Neural progenitor cell (in vitro differentiated cells): ENCODE data around the gene ZNF746. TPM values are rescaled to one million over a fixed set of nuclear protein-coding genes. Genes with fewer than 3 reads are reported as not detected.

Experiments used
- DNase-seq: peaks from one replicate; pipeline ENCODE4 v3.0.0-alpha.2; 2016; ENCODE audit warnings: low spot score
- H2AFZ ChIP-seq: fragments of 200-600 bp; sonication (generic); replicated peaks from 2 replicates; pipeline ENCODE4 v1.6.1; 2016; ENCODE audit warnings: antibody characterized with exemption
- H3F3A ChIP-seq: fragments of 200-600 bp; sonication (generic); 2 replicates; pipeline ENCODE4 v1.6.1; 2016; ENCODE audit warnings: antibody characterized with exemption, low read depth
- H3K27ac ChIP-seq: fragments of 200-600 bp; sonication (generic); 2 replicates; pipeline ENCODE4 v1.5.1; 2016; ENCODE audit warnings: mild to moderate bottlenecking
- H3K27me3 ChIP-seq: fragments of 200-600 bp; sonication (generic); 2 replicates; pipeline ENCODE4 v1.6.1; 2016; ENCODE audit warnings: mild to moderate bottlenecking, moderate library complexity
- H3K36me3 ChIP-seq: fragments of 200-600 bp; sonication (generic); 2 replicates; pipeline ENCODE4 v1.5.1; 2016
- H3K4me1 ChIP-seq: fragments of 200-600 bp; sonication (generic); 2 replicates; pipeline ENCODE4 v1.6.1; 2016; ENCODE audit warnings: mixed run types
- H3K4me2 ChIP-seq: fragments of 200-600 bp; sonication (generic); 2 replicates; pipeline ENCODE4 v1.6.1; 2016
- H3K4me3 ChIP-seq: fragments of 200-600 bp; sonication (generic); 2 replicates; pipeline ENCODE4 v1.5.1; 2016
- H3K79me2 ChIP-seq: fragments of 200-600 bp; sonication (generic); 2 replicates; pipeline ENCODE4 v1.6.1; 2016; ENCODE audit warnings: low read depth
- H3K9ac ChIP-seq: fragments of 200-600 bp; sonication (generic); 2 replicates; pipeline ENCODE4 v1.6.1; 2016
- H3K9me3 ChIP-seq: fragments of 200-600 bp; sonication (generic); 2 replicates; pipeline ENCODE4 v1.5.1; 2016; ENCODE audit warnings: low read depth
- H4K20me1 ChIP-seq: fragments of 200-600 bp; sonication (generic); 2 replicates; pipeline ENCODE4 v1.6.1; 2016; ENCODE audit warnings: low read depth
- H3K27ac Mint-ChIP-seq: 3 replicates; pipeline ENCODE4 v1.8.0; 2021; ENCODE audit warnings: mixed read lengths
- H3K27me3 Mint-ChIP-seq: 2 replicates; pipeline ENCODE4 v1.8.0; 2022; ENCODE audit warnings: low read depth, mild to moderate bottlenecking, inconsistent platforms, moderate library complexity, mixed read lengths; ENCODE audit not compliant: insufficient read depth
- H3K36me3 Mint-ChIP-seq: 3 replicates; pipeline ENCODE4 v1.8.0; 2021; ENCODE audit warnings: mixed read lengths
- H3K4me1 Mint-ChIP-seq: 3 replicates; pipeline ENCODE4 v1.8.0; 2021; ENCODE audit warnings: mixed read lengths
- H3K4me3 Mint-ChIP-seq: 3 replicates; pipeline ENCODE4 v1.8.0; 2021; ENCODE audit warnings: mild to moderate bottlenecking, moderate library complexity, mixed read lengths
- H3K9me3 Mint-ChIP-seq: 3 replicates; pipeline ENCODE4 v1.8.0; 2020; ENCODE audit warnings: mixed read lengths
- EZH2 ChIP-seq: fragments of 200-600 bp; sonication (generic); IDR thresholded peaks from 2 replicates; pipeline ENCODE4 v1.6.1; 2017; ENCODE audit warnings: antibody characterized with exemption, mild to moderate bottlenecking, moderate library complexity
- EZH2phosphoT487 ChIP-seq: fragments of 200-600 bp; sonication (generic); IDR thresholded peaks from 2 replicates; pipeline ENCODE4 v1.6.1; 2017; ENCODE audit warnings: antibody characterized with exemption
- total RNA-seq: library from RNA; depleted of rRNA; stranded (reverse); fragments of >200 nt; gene quantifications from 2 replicates; pipeline ENCODE4 v1.2.3, GENCODE V29; 2015; ENCODE audit warnings: low replicate concordance
- TF ChIP-seq, protein P1 (sequence below): fragments of 200-600 bp; sonication (generic); IDR thresholded peaks from 2 replicates; pipeline ENCODE4 v1.5.1; 2017; ENCODE audit warnings: antibody characterized with exemption, mild to moderate bottlenecking

The ZNF746 gene
- total RNA-seq, 1 donor from 2014 or later, result 11.0 TPM

DNA sequence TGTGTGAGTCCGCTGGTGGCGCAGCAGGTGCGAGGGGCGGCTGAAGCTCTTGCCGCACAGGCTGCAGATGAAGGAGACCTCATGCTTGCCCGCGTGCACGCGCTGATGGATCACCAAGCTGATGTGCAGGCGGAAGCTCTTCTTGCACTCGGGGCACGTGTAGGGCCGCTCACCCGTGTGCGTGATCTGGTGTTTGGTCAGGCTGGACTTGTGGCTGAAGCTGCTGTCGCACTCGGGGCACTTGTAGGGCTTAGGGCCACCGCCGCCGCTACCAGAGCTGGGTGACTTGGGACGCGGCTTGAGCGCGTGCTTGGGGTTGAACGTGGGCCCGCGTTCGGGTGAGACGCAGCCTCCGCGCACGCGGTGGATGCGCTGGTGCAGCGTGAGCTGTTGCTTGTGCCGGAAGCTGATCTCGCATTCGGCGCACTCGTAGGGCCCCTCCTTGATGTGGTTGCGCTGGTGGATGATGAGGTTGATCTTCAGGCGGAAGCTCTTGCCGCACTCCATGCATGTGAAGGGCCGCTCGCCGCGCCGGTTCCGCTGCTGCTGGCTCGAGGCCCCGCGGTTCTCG, 65.4 kb downstream of the ZNF746 start:
- Histone ChIP-seq H3K4me3 (no peak overlapping the region), H3K36me3 (no peaks in the 10 kb centered on the region), H3F3A (peaks cover 8% of the 10 kb centered on the region), H2AFZ (no peak overlapping the region), H3K4me1 (no peaks in the 10 kb centered on the region), H4K20me1 (peaks cover 9% of the 10 kb centered on the region), H3K27ac (no peak overlapping the region), H3K9me3 (no peaks in the 10 kb centered on the region), H3K79me2 (no peaks in the 10 kb centered on the region), H3K9ac (no peak overlapping the region), H3K4me2 (no peak overlapping the region), H3K27me3 (no peaks in the 10 kb centered on the region)
- H3K9me3 Mint-ChIP-seq, result no peaks in the 10 kb centered on the region
- peaks cover 2% of the 10 kb centered on the region for H3K27me3 Mint-ChIP-seq
- no peak overlapping the region for H3K4me3 Mint-ChIP-seq
- H3K27ac Mint-ChIP-seq, result no peak overlapping the region
- TF ChIP-seq EZH2phosphoT487, result no peak
- TF ChIP-seq, protein P1, sequence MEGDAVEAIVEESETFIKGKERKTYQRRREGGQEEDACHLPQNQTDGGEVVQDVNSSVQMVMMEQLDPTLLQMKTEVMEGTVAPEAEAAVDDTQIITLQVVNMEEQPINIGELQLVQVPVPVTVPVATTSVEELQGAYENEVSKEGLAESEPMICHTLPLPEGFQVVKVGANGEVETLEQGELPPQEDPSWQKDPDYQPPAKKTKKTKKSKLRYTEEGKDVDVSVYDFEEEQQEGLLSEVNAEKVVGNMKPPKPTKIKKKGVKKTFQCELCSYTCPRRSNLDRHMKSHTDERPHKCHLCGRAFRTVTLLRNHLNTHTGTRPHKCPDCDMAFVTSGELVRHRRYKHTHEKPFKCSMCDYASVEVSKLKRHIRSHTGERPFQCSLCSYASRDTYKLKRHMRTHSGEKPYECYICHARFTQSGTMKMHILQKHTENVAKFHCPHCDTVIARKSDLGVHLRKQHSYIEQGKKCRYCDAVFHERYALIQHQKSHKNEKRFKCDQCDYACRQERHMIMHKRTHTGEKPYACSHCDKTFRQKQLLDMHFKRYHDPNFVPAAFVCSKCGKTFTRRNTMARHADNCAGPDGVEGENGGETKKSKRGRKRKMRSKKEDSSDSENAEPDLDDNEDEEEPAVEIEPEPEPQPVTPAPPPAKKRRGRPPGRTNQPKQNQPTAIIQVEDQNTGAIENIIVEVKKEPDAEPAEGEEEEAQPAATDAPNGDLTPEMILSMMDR, result no peak
- no peak for TF ChIP-seq EZH2
- H3K4me1 Mint-ChIP-seq, result peaks cover 7% of the 10 kb centered on the region
- no peak for DNase-seq
- peaks cover 35% of the 10 kb centered on the region for H3K36me3 Mint-ChIP-seq

DNA sequence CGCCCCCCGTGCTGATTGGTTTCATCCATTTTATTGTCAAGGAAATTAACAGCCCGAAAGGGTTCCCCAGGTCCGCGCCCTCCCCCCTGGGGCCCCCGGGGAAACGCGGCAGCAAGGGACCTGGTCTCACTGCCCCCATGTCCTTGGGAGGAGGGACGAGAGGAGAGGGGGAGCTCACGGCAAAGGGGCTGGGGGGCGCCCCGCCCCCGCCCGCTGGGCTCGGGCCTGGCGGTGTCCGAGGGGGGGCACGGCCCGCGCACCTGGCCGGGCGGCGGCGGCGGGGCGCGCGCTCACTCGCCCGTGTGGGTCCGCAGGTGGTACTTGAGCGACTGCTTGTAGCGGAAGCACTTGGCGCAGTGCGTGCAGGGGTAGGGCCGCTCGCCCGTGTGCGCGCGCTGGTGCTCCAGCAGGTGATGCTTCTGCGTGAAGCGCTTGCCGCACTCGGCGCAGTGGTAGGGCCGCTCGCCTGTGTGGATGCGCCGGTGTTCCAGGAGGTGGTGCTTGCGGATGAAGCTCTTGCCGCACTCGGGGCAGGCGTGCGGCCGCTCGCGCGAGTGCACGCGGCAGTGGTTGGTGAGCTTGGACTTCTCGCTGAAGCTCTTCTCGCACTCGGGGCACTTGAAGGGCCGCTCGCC, 66.0 kb downstream of the ZNF746 start:
- H3K27ac ChIP-seq, result no peak overlapping the region
- H3K9me3 Mint-ChIP-seq, result no peaks in the 10 kb centered on the region
- H3K4me3 ChIP-seq, result no peak overlapping the region
- H3K9ac ChIP-seq, result no peak overlapping the region
- H4K20me1 ChIP-seq, result peaks cover 10% of the 10 kb centered on the region
- peaks cover 33% of the 10 kb centered on the region for H3K36me3 Mint-ChIP-seq
- peaks cover 2% of the 10 kb centered on the region for H3K27me3 Mint-ChIP-seq
- H3K36me3 ChIP-seq, result no peaks in the 10 kb centered on the region
- no peak overlapping the region for H3K27ac Mint-ChIP-seq
- H3K4me3 Mint-ChIP-seq, result no peak overlapping the region
- no peak overlapping the region for H3K4me2 ChIP-seq
- peaks cover 9% of the 10 kb centered on the region for H3F3A ChIP-seq
- TF ChIP-seq, protein P1, result no peak
- TF ChIP-seq EZH2phosphoT487 (no peak), EZH2 (no peak)
- no peak overlapping the region for H2AFZ ChIP-seq
- no peaks in the 10 kb centered on the region for H3K9me3 ChIP-seq
- no peaks in the 10 kb centered on the region for H3K79me2 ChIP-seq
- no peaks in the 10 kb centered on the region for H3K27me3 ChIP-seq
- H3K4me1 ChIP-seq, result peaks cover 3% of the 10 kb centered on the region
- peaks cover 13% of the 10 kb centered on the region for H3K4me1 Mint-ChIP-seq
- no peak for DNase-seq

DNA sequence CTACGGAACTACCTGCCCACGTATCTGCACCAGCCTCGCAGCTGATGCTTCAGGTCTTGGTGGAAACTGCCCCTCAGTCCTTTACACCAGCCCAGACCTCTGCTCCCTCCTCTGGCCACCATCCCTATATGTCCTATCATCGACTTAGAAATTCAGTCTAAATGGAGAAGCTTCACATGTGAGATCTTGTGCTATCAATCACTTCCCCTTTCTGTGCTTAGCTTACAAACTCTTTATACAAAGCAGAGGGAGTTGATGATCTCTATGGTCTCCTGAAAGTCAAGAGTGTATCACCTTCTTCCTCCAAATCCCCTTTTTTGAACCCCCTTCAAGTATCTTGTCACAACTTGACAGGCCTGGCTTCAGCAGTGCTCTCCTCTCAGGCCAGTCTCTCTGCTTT, 67.4 kb downstream of the ZNF746 start:
- H3K4me1 Mint-ChIP-seq, result peaks cover 17% of the 10 kb centered on the region
- no peak overlapping the region for H3K4me3 Mint-ChIP-seq
- H3K9ac ChIP-seq, result no peak overlapping the region
- DNase-seq, result no peak
- no peak overlapping the region for H2AFZ ChIP-seq
- peaks cover 33% of the 10 kb centered on the region for H3K36me3 Mint-ChIP-seq
- no peaks in the 10 kb centered on the region for H3K9me3 ChIP-seq
- H3K27me3 Mint-ChIP-seq, result peaks cover 2% of the 10 kb centered on the region
- peaks cover 10% of the 10 kb centered on the region for H4K20me1 ChIP-seq
- TF ChIP-seq EZH2 (no peak), EZH2phosphoT487 (no peak)
- TF ChIP-seq, protein P1, result no peak
- H3K4me1 ChIP-seq, result peaks cover 3% of the 10 kb centered on the region
- H3K27ac Mint-ChIP-seq, result no peak overlapping the region
- no peaks in the 10 kb centered on the region for H3K9me3 Mint-ChIP-seq
- H3K36me3 ChIP-seq, result no peaks in the 10 kb centered on the region
- no peak overlapping the region for H3K4me3 ChIP-seq
- peaks cover 9% of the 10 kb centered on the region for H3F3A ChIP-seq
- no peak overlapping the region for H3K4me2 ChIP-seq
- no peaks in the 10 kb centered on the region for H3K79me2 ChIP-seq
- H3K27ac ChIP-seq, result no peak overlapping the region
- H3K27me3 ChIP-seq, result no peaks in the 10 kb centered on the region
